GM21367 (cell line): Measurements from ENCODE around the gene CTXN1.
A peak's percentile ranks its signal among the peaks of the same experiment; 100 is the strongest.
"Not testable (repeated sequence)": the region's sequence is repeated elsewhere in the genome, so short reads cannot be mapped to it uniquely, and the experiment has no call there.

Experiments used
- ATAC-seq: cut with Tn5 transposase; IDR thresholded peaks from one replicate; pipeline ENCODE4 v1.9.1; 2021; ENCODE audit not compliant: unreplicated experiment

Gene CTXN1

DNA sequence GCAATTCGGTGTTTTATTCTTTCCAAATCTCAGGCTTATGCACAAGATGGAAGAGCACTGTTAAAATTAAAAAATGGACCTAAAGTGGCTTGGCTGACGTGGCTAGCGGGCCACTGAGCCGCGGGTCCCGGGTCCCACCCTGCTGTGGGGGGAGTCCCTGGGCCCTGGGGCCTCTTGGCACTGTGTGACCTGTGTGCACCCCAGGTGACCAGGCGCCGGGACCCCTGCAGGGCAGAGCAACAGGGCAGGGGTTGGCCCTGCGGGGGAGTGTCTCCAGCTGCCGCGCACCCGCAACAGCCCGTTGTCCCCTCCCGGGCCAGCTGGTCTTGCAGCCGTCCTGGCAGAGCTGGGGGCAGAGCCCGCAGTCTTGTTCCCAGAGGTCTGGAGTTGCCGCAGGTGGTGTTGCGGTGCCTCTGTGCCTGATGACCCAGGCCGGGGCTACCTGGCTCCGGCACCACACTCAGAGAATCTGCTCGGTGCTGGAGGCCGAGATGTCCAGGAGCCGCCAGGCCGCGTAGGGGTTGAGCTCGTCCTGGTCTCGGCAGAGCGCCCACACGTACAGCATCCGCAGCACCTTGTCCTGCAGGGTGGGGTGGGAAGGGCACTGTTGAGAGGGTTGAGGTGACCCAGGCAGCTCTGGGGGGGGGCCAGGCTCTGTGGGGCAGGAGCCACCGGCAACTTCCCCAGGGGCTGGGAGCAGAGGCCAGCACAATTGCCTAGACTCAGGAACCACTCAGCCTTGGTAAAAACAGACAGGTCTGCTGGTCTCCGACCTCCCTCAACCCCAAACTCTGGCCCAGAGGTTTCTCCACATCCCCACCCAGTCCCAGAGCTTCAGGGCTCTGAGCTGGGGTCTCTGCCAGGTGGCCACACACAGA, 1.0 kb upstream of the CTXN1 start:
- no peak for ATAC-seq

GRCh38 chr19:7925171-7925851, 624 bp downstream of the CTXN1 start:
- no peak for ATAC-seq

GRCh38 chr19:7924651-7925170, 1.2 kb downstream of the CTXN1 start:
- no peak for ATAC-seq

- ATAC-seq: no peak
These were observed 1.7 kb downstream of the CTXN1 start for GRCh38 chr19:7924241-7924640.

DNA sequence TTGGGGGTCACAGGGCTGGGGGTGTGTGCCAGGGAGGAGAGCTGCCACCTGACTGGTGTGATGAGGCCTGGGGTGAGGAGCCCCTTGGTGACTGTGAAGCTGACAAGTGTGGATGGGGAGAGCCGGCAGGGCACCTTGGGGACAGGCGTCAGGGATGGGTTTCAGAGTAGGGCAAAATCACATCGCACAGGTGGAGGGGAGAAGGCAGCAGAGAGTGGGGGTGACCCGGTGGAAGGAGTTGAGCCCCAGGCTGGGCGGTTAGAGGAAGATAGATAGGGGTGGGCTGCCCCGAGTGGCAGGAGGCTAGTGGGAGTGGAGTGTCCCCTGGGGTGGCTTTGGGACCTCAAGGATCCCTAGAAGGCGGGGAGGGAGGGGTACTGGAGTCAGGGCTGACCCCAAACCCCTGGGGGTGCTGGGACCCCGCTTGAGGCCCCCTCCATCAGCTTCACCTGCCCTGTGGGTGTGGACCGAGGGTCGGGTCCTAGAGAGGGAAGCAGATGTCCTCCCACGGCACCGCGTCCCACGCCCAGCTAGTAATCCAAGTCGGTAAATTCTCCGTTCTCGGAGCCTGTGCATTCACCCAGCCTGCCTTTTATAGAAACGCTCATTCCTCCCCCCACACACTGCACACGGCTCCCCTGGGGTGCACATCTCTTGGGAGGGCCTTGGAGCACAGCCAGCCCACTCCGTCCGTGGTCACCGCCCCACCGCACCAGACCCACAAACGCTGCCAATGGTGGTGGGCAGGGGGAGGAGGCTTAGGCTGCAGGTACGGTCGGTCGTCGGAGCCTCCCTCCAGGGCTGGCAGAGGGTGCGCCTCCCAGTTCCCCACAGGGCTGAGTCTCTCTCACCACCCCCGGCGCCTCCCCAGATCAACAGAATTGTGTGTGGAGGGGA, 2.4 kb downstream of the CTXN1 start:
- no peak for ATAC-seq

- no peak for ATAC-seq
These were observed 3.1 kb downstream of the CTXN1 start for GRCh38 chr19:7922836-7923195.

DNA sequence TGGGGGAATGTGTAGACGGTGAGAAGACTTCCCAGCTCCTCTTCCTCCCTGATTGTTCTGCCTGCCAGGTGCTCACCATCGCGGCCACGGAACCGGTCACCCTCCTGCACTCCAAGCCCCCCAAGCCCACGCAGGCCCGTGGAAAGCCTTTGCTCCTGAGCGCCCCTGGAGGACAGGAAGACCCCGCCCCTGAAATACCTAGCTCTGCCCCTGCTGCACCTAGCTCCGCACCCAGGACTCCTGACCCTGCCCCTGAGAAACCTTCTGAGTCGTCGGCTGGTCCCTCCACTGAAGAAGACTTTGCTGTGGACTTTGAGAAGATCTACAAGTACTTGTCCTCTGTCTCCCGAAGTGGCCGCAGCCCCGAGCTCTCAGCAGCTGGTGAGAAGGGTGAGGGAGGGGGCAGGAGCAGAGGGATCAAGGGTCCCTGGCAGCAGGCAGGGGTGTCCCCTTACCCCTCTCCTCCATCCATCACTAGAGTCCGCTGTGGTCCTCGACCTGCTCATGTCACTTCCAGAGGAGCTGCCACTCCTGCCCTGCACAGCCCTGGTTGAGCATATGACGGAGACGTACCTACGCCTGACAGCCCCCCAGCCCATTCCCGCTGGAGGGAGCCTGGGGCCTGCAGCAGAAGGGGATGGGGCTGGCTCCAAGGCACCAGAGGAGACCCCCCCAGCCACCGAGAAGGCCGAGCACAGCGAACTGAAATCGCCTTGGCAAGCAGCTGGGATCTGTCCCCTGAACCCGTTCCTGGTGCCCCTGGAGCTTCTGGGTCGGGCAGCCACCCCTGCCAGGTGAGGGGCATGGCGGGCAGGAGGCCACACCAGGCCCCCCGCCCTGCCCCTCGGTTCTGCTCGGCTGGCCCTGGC, 3.7 kb downstream of the CTXN1 start:
- ATAC-seq: no peak

DNA sequence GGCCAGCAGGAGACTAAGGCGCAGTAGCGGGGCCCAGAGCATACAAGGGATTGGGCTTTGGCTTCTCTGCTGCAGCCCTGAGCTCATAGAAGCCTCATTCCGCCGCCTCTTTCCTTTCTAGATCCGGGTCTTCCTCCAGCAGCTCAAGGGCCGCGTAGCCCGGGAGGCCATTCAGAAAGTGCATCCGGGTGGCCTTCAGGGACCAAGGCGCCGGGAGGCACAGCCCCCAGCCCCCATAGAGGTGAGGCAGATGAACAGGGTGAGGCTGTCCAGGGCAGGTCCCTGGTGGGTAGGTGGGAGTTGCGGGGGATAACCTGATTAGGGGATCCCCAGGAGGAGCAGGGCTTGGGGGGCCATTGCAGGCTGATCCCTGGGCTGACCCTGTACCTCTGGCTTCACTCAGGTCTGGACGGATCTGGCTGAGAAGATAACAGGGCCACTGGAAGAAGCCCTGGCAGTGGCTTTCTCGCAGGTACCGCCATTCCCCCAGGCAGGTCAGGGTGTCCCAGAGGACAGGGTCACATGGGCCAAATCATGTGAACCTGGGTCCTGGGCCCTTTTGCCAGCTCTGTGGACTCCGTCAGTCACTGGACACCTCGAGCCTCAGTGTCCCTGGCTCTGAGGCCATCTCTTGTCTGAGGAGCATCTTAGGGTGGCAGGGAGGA, 4.5 kb downstream of the CTXN1 start:
- ATAC-seq: no peak

GRCh38 chr19:7920519-7921301, 5.2 kb downstream of the CTXN1 start:
- ATAC-seq: peak; percentile 24

DNA sequence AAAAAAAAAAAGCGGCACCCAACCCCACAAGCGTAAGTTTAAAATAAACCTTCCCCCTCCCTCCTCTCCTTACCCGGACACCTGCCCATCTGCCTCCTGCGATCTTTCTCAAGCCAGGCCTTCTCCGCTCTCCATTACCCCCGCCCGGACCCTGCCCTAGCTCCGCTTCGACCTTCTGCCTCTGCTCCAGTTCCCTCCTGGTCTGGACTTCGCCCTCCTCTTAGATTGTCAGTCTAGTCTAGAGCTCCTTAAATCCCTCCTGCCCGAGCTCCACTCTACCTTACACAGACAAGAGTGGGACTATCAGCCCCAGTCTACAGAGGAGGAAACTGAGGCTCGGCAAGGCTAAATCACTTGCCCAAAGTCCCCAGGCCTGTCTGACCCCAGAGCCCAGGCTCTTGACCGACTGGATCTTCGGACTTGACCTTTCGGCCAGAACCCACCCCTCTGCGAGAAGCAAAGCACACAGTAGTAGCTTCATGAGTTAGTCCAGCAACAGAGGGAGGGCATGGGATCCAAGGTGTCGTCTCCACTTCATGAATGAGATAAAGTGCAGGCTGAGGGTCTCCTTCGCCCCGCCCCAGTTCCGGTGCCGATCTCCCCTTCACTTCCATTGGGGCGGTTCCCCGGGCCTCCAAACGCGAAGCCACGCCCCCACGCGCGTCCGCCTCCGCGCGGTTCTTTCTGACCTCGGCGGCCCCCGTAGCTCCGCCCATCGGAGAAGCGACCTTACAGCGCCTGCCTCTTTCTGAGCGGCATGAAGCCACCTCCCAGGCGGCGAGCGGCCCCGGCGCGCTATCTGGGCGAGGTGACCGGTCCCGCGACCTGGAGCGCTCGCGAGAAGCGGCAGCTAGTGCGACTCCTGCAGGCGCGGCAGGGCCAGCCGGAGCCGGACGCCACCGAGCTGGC, 6.1 kb downstream of the CTXN1 start, which contains the start of gene SNAPC2:
TSS of gene SNAPC2 (plus strand) at position 729 of the 909 bp plus-strand sequence. CDS start at position 758, 29 bp downstream.
- peak; percentile 34 for ATAC-seq

DNA sequence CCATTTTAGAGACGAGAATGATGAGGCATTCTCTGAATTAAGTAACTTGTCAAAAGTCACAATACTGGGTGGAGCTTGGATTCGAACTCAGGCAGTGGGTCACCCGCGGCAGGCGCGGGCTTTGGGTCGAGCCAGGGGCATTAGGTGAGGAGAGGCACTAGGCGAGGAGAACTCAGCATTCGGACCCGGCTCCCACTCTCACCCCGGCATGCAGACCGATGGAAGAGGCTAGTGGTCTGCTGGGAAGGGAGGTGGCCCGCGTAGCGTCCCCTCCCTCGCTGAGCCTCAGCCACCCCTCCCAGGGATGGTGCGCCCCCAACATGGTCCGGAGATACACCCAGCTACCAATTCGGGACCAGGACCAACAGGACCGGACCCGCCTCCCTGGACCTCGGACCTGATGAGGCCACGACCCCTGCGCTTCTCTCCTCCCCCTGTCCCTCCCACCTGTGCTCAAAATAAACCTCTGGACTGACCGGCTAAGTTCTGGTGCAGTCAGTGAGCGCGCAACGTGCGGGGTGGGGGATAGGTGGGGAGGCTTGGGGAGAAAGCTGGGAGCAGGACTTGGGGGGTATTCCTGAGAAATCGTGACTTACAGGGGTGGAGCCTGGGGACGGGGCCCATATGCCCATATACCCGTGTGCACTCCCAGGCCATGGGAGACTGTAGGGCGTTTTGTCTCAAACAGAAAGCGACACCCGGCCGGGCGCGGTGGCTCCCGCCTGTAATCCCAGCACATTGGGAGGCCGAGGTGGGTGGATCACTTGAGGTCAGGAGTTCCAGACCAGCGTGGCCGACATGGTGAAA, 7.1 kb downstream of the CTXN1 start:
- ATAC-seq: no peak

DNA sequence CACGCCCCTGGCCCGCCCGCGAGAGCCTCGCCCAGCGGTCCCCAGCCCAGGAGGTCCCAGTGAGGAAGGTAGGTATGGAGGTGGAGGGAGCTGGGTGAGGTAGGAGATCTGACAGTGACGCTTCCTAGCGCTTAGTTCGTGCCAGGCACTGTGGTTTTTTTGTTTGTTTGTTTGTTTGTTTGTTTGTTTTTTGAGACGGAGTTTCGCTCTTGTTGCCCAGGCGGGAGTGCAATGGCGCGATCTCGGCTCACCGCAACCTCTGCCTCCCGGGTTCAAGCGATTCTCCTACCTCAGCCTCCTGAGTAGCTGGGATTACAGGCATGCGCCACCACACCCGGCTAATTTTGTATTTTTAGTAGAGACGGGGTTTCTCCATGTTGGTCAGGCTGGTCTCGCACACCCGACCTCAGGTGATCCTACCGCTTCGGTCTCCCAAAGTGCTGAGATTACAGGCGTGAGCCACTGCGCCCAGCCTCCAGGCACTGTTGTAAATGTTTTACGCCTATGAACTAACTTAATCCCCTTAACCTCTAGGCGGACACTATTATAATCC, 7.8 kb downstream of the CTXN1 start:
- not testable (repeated sequence) for ATAC-seq

DNA sequence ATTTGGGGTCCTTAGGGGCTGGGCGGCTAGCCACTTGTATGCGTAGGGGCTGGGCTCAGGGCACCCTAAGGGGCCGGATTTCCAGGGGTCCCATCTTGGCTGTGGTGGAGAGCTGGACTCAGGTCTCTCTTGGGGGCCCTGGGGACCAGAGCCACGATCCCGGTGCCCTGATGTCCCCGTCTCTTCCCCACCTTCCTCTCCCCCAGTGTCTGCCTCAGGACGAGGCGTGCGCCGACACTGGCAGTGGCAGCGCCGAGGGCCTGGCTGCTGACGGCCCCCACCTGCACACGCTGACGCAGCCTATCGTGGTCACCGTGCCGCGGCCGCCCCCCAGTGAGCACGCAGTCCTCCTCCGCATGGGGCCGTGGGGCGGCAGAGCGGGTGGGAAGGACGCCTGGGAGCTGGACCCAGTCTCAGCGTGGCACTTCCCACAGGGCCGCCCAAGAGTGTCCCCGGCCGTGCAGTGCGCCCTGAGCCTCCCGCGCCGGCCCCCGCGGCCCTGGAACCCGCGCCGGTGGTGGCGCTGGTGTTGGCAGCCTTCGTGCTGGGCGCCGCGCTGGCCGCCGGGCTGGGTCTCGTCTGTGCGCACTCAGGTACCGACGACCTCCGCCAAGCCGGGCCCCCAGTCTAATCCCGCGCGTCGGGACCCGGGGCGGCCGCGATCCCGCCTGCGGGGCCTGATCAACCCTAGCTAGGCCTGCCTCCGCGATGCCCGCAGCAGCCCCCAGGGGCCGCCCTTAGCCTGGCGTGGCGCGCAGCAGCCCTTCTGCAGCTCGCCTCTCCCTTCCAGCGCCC, 8.5 kb downstream of the CTXN1 start:
- ATAC-seq: no peak

- ATAC-seq: no peak
These were observed 9.0 kb downstream of the CTXN1 start for GRCh38 chr19:7916955-7917266.

DNA sequence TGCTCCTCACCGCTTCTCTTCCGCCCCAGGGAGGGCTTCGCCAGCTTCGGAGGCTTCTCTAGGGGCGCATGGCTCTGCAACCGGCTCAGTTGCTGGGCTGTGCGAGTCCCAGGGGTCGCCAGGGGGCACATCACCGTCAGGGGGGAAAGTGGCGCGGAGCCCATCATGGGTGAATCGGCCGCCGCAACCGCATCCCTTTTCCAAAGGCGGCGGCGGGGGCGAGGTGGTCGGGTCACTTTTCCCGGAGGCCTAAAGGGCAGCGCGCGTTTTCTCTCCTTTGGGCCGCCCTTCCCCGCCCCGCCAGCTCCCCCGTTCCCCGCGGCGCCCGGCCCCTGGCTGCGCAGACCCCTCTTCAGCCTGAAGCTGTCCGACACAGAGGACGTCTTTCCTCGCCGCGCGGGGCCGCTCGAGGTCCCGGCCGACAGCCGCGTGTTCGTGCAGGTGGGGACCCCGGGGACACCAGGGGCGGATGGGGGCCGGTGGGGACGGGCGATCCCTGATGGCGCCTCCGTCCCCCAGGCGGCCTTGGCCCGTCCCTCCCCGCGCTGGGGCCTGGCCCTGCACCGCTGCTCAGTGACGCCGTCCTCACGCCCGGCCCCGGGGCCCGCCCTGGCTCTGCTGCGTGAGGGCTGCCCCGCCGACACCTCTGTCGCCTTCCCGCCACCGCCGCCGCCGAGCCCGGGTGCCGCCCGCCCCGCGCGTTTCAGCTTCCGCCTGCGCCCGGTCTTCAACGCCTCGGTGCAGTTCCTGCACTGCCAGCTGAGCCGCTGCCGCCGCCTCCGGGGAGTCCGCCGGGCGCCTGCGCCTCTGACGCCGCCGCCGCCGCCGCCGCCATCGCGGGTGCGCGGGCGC, 9.6 kb downstream of the CTXN1 start:
- no peak for ATAC-seq
